HG03575 (cell line): ENCODE measurements around the gene HDAC9.

ENCODE experiments used
- ATAC-seq: cut with Tn5 transposase; IDR thresholded peaks from one replicate; pipeline ENCODE4 v1.9.1; 2021; ENCODE audit not compliant: unreplicated experiment, insufficient number of reproducible peaks, low FRiP score; ENCODE audit errors: extremely low read depth

The HDAC9 gene

DNA sequence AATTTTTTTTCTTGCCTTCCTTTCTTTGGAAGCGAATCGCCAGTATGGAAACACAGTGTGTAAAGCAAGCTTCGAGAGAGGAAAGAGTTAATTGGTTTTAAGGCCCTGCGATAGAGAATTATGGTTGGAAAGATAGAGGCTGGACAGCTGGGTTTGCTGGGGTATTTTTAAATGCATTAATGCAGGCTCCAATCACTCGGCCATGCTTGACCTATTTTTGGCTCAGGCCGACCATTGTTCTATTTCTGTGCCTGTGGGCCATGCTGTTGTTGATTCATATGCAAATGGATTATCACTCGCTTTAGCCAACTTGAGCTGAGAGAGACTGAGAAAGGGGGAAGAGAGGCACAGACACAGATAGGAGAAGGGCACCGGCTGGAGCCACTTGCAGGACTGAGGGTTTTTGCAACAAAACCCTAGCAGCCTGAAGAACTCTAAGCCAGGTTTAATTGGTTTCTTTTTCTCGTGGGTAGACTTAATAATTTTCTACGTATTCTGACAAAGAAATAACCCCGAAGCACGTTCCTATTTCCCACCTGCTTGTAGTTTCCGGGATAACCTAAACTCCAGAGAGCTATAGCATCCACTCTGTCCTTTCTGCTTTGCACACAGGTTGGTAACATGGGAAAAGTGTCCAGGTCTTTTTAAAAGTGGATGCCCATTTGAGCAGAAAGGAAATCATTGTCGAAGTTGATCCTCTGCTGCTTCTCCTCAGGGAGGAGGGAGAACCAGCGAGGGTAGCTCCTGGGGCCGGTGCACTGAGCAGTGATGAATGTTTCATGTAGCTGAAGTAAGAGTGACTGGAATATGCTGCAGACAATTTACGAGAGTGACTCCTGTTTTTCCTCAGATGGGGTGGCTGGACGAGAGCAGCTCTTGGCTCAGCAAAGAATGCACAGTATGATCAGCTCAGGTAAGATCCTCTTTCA is at the start of gene HDAC9:
HDAC9 (plus strand) TSS at position 338 of the 929 bp plus-strand sequence; CDS start at position 892, 554 bp downstream.
- peak; percentile 83 for ATAC-seq

DNA sequence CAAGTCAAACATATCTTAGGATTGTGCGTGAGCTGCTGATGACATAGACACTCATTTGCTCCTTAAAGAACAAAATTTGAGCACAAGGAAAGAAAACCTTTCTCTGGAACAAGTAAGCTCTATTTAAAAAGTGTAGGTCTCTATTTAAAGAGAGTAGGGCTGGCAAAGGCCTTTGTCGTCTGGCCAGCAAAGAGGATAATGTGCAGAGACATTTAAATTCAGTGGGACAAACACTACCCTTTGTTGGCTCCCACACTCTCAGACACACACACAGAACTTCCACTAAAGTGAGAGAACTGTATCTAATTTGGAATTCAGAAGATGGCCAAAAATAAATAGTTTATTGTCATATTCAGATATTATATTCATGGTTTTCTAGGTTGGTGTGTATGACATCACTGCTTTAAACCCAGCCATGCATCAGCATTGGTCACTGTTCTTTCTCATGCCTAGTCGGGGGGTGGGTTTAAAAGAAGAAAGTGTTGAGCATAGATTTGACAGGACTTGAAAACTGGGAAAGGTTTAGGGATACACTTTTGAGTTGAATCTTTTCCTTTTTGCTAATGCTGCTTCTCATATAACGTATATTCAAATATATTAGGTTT is 49.5 kb upstream of the HDAC9 start:
- no peak for ATAC-seq

DNA sequence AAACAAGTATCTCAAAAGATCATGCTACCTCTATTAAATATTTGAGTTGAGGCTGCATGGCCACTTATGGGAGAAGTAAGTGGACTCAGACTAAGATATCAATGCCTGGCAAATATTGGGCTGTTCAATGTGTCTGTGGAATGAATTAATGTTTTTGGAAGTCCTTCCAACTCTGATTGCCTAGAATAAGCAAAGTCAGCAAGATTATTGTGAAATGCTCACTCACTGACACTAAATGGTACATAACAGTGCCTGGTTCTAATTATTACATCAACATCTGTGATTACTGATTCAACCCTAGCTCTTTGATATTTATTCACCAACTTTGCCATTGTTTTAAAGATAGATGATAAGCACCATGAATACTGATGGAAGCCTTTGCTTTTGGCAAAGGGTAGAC is 45.5 kb upstream of the HDAC9 start:
- no peak for ATAC-seq

DNA sequence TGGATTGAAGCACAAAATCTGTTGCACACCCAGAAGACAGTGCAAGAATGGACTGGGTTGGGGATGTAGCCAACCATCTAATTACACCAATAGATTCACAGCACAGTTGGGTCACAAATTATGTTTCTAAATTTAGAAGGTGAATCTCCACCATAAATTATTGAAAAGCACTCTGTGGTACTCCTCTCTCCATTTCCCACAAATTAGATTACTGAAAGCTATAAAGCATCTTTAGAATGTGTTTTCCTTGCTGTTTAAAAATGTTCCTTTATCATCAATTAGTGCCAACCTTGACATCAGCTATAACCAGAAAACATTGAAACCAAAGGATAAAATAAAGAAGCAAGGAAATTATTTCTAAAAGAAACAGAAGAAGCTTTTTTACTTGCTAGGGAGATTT is 39.9 kb upstream of the HDAC9 start:
- no peak for ATAC-seq

DNA sequence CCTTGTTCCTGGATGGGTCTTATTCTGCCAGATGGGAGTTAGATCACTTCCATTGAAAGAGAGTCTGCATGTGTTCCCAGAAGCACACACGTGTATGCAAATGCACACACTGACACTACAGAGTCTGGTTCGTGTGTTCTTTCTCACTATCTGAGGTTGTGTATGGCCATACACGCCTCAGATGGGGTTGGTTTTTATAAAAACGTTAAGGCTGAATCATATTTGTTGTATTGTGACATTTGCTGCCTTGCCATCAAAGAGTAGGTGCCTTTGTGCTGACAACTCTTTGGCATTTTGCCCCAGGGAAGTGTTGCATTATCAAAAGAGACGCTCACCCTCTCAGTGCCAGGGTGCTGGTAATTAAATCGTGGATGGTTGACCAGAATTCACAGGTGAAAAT is 37.7 kb upstream of the HDAC9 start:
- no peak for ATAC-seq

DNA sequence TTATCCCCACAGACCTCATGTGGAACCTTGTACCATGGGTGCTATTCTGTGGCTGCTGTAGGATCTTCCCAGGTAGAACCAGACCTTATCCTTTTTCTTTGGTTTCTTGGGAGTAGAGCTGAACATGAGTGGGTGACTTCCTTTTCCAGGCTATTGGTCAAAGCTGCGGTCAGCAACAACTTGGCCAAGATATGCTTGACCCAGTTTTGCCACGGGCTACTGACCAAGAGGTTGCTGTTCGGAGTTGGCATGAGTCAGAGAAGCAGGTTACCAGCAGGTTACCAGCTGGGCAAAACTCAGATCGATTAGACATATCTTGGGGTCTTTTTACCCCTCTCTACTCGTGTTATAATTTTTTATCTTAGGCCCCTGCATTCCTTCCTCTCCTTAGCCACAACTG is 36.7 kb upstream of the HDAC9 start:
- no peak for ATAC-seq

DNA sequence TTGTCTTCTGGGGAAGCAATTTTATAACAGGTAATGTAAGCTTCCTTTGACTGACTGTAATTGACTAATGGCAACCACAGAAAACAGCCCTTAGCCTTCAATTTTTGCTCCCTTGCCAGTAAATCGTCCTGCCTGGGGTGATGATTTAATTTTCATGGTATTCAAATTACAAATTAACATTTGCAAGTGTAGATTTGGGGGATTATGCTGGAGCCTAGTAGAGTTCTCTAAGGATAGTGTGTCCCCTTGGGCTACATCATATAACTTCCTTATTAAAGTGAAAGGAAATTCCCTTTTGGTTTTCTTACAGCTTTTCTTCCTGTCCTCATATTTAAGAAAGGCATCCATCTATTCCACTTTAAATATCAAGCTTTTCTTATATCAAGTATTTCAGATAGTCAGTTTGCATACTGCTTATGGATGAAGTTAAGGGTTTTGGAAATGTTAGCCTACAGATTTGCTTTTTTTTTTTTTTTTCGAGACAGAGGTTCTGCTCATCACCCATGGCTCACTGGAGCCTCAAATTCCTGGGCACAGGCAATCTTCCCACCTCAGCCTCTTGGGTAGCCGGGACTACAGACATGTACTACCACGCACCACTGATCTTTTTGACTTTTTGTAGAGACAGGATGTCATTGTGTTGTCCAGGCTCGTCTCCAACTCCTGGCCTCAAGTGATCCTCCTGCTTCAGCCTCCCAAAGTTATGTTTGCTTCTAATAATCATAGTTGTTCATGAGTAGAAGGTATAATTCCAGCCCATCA is 35.9 kb upstream of the HDAC9 start:
- ATAC-seq: no peak

DNA sequence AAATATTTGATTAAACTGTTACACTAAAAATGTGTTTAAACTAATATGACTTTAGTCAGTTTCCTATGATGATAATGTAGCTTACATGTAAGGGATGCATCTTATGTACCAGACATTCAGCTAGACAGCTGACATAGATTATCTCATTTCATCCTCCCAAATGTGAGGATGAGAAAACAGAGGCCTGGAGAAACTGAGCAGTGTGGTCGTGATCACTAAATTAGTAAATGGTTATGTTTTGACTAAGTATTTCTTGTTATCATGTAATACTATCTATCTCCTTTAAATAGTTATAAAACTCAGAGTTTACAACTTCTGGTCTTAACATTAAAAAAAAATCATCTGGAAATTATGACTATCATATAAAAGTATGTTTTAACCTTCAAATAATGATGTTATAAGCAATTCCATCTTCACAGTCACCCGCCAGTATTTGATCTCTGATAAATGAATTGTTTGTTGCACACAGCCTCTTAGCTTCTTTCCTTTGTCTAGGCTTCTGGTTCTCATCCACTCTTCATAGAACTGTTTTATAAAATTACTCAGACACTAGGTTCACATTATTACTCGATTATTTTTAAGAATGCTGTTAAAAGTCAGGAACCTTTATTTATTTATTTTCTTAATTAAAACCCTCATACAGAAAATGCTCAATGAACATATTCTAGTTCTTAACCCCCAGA is 33.6 kb upstream of the HDAC9 start:
- ATAC-seq: no peak

DNA sequence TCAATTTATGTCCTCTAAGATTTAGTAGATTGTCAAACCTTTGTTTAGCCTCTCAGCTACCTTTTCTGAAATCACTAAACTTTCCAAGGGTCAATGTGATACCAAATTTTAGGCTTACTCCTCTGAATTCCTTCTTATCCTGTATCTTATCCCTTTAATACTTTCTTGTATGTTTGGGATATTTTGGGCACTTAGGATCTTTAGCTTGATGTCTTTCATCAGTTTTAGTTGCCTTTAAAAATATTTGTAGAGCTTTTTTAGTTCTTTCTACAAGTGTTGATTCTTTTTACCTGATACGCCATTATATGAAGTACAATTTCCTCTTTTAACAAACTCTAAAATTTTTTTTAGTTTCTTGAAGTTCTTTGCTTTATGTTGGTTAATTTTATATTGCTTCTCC is 30.7 kb upstream of the HDAC9 start:
- ATAC-seq: no peak

DNA sequence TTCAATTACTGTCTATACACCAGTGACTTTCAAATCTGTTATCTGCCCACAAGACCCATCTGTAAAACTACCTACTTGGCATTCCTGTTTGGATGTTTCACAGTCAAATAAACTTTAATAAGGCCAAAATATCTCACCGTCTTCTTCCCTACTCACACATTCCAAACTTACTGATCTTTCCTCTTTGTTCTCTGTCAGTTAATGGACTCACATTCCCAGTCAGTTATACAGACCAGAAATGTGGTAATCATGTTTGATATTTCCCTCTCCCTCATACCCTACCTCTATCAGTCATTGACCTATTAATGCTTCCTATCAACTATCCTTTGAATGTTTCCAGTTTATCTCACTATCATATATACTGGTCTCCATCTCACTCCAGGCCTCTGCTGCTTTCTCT is 28.5 kb upstream of the HDAC9 start:
- ATAC-seq: no peak

DNA sequence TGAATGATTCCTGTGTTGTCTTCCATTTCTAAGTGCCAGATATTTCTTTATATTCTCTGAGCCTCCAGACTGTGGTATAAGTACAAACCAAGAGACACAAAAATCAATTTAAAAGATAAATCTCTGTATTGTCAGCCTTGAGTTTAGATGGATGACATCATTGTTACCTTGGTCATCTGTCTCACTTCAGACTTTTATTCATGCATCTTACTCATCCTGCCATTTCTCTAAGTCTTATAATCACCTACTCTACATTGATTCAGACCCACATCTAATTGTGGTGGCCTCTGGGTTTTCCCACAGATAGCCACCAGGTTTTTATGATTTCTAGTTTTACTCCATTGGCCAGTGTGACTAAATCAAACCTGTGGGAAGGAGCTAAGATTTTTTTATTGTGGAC is 26.8 kb upstream of the HDAC9 start:
- ATAC-seq: no peak

DNA sequence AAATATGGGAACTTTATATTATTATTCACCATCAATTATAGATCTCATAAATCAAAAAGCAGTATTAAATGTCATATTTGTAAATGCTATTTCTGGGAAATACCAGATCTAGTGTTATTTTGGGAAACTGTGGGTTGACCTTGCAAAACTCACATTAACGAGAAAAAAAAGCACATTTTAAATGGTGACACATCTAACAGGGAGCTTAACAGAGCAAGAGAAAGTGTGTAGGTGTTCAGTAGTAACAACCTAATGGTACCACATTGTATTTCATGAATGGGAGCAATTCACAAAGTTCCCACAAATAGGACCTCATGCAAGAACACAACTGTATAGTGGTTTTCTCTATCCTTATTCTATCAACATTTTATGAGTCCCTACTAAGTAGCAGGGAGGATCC is 26.2 kb upstream of the HDAC9 start:
- ATAC-seq: no peak

DNA sequence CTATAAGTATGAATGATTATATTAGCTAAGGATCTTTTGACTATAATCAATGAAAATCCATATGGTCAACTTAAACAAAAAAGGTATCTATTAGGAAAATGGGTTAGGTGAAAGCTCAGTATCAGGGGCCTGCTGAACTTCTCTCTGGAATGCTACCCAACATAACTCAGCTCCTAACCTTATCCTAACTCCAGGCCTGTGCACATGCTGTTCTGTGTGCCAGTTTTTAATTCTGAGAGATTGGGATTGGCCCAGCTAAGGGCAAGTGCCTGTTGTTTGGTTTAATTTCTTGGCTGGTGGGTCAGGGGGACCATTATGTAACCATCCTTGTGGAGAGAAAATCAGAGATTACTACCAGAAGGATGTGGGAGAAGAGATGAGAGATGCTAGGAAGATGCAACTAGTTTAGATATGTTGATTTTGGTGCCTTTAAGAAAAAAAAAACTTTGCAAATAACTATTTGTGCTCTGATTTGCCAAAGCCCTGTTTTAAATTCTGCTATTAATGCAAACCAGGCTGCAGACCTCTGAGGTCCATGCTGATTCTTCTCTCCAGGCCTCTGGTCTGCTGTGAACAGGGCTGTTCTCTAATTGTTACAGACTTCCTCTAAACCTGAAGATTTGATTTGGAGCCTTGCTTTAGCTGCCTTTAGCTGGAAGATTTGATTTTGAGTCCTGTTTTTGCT is 23.9 kb upstream of the HDAC9 start:
- ATAC-seq: no peak

DNA sequence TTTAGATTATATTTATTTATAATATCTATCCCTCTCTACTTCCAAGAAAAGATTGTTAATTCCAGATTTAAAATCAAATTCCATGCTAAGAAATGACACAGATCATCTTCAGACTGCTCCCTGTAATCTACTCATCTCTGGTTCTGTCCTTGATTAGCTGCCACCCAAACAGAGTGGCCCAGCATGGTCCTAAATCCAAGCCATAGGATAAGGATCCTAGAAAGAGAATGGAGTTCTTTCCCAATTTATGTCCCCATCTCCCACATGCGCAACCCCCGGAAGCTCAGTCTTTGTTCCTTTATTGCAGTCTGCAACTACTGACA is 23.4 kb upstream of the HDAC9 start:
- ATAC-seq: no peak

DNA sequence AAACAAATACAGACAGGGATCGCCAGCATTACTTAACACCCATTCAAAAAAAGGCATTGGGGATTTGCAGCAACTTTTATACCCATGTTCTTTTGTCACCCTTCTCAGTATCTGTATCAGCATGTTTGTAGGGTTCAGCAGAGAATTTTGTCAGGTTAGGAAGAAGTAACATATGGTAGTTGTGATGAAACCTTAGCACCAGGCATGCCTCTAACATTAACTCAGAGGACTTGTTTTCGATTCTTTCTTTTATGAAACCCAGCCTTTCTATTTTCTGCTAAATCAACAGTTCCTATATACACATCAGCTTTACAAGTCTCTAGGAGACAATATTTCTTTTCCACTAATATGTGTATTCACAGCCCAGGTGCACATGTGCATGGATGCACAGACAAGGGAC is 22.4 kb upstream of the HDAC9 start:
- no peak for ATAC-seq

DNA sequence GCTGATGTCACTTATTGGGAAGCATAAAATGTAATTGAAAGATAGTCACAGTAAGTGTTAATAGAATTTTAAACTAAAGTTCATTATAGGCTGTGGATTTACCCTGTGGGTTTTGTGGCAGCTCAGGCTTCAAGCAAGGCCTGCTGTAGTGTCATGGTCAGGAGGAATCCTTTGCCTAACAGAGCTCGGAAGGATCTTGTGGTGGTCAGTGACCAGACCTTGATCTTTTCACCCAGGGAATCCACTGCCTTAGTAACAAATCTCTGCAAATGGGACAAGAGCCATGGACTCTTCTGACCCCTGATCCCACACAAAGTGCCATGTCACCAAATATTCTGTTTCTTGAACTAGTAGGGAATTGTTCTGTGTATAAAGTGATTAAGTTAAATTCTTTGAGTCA is 20.6 kb upstream of the HDAC9 start:
- no peak for ATAC-seq

DNA sequence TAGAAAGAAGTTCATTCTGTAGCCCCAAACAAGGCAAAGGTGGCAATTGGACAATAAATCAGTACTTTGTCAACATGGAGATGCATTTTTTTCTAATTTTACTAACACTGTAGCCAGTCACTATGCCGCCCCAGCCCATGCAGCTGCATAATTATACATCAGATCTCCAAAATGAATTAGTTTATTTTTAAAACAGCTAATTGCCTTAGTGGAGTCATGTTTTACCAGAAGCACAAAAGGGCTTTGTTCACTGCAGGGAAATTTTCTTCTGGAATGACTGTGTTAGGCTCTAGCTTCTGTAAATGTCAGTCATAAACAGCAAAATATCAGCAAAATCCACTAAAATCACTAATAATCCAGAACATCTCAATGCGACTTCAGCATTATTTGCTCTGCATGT is 20.1 kb upstream of the HDAC9 start:
- no peak for ATAC-seq

DNA sequence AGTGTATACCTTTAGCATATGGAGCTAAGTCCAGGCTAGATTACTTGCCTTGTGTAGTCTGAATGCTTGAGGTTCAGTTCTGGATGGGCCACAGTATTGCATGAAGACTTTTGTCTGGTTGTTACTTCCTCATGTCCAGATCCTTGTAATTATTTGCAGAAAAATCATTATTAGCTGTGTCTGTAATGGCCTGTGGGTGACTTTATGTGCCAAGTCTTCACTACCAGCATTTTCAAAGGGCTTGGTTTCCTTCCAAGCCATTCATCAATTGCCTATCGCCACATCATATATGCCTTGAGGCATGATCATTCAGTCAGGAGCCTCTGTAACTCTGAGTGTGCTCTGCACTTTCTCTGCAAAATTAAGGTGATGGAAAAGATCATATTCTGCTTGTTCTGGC is 13.8 kb upstream of the HDAC9 start:
- ATAC-seq: no peak

DNA sequence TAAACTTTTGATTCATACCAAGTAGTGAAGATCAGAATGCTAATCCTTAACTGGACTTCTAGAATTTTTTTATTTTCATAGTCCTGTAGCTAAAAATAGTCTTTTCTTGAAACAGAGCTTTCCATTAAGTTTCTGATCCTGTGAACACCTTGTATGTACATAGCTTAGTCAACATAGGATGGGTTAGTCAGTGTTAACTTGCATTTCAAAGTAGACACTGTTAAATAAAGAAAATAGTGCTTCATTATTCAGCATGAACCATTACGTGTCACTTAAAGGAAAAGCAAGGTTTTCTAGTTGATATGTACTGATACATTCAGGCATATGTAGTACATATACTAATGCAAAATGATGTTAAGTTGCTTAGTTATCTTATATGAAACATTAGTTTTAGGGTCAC is 7.5 kb upstream of the HDAC9 start:
- no peak for ATAC-seq
